GM12891 (cell line): ENCODE measurements around the gene IL18RAP.

Experiments used
- DNase-seq: peaks from one replicate; pipeline ENCODE4 v3.0.0; 2011; ENCODE audit warnings: low spot score; ENCODE audit not compliant: insufficient read length
- FAIRE-seq: peaks from 2 replicates; lab custom pipeline; 2011; peaks lifted over from hg19 to GRCh38; lab: Jason Lieb, UNC
- PAX5 ChIP-seq: IDR thresholded peaks from 2 replicates; pipeline ENCODE4 v1.6.1; 2011; ENCODE audit warnings: low read length, moderate library complexity, mild to moderate bottlenecking; ENCODE audit not compliant: insufficient read depth, severe bottlenecking
- POLR2A ChIP-seq: IDR thresholded peaks from 2 replicates; pipeline ENCODE4 v1.6.1; 2011; ENCODE audit warnings: low read depth, low read length, control low read depth
- POLR2AphosphoS5 ChIP-seq: IDR thresholded peaks from 2 replicates; pipeline ENCODE4 v1.6.1; 2011; ENCODE audit warnings: low read depth, low read length, control low read depth
- POU2F2 ChIP-seq: IDR thresholded peaks from 2 replicates; pipeline ENCODE4 v1.6.1; 2011; ENCODE audit warnings: low read depth, mild to moderate bottlenecking, control low read depth, low read length, moderate library complexity
- SPI1 ChIP-seq: IDR thresholded peaks from 2 replicates; pipeline ENCODE4 v1.6.1; 2011; ENCODE audit warnings: low read depth, low read length, control low read depth
- TAF1 ChIP-seq: IDR thresholded peaks from 2 replicates; pipeline ENCODE4 v1.6.1; 2011; ENCODE audit warnings: low read depth, low read length, control low read depth

Gene IL18RAP

DNA sequence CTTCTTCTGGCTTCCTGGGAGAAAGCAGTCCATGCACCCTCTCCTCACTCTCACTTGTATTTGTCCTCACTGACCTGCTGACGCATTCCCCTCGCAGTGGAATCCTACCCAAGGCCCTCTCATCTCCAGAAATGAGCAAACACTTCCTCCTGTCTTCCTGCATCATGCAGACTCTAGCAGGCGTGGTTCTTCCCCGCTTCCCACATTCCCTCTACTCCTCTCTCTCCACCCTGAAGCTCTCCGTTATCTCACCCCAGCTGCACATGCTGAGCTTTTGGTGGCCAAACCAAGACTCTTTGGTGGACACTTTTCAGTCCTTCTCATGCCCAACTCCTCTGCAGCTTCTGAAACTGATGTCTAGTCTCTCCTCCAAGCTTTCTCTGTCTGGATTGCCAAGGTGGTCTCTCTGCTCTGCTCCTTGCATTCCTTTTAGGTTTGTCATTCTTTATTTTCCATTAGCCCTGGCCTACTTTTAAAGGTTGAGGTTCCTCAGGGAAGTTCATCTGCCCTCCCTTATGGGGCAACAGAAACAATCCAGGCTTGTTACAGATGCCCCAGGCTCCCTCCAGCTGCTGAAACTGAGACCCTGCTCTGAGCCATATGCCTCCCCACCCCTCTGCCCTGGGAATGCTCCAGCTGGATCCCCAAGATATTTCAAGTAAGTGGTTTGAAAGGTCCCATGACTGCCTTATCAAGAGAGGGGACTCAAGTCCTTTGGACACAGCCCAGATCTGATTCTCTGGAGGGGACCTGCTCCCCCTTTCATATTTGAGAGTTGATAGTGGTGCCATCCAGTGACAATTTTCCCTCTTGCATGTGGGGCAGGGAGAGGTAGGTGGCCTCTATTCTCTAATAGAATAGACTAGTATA lies 835 bp upstream of the IL18RAP start:
- FAIRE-seq: no peak

DNA sequence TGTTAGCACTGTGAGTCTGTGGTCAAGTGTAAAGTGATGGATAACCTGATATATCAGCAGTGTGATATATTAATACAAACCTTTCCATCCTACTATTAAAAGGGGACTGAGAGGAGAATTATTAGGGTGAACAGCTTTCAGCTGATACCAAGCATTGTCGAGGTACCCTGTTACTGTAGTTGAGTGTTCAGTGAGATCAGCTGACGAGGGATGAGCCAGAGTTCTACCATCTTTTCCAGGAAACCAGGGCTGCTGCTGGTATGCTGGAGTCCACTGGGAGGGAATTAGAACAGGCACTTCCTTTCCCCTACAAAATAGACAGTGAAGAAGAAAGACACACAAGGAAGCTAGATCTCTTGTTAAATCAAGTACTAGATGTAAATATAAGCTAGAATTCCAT lies 408 bp downstream of the IL18RAP start:
- no peak for FAIRE-seq
- TF ChIP-seq TAF1 (no peak), PAX5 (no peak), POU2F2 (no peak), SPI1 (no peak), POLR2A (no peak), POLR2AphosphoS5 (no peak)
- no peak for DNase-seq

More for the DNA sequence above, 835 bp upstream of the IL18RAP start:
- TF ChIP-seq POU2F2 (no peak), TAF1 (no peak), PAX5 (no peak), POLR2AphosphoS5 (no peak), SPI1 (no peak)
- no peak for DNase-seq

DNA sequence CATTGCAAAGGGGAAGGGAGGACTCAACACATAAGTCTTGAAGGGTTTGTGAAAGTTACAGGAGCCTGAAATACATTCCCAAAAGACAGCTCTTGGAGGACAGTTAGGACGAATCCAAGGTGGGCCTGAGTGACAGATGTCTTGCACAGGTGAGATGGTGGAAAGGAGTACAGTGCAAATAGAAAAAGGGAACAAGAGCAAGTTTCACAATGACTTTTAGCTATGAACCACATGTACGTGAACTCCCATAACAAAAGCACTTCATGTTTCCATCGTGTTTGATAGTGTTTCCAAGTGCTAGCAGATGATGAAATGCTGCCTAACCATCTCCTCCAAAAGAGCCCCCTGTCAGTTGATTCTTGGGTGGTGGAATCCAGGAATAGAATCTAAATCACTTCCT lies 1.8 kb downstream of the IL18RAP start:
- no peak for TF ChIP-seq POU2F2
- TF ChIP-seq TAF1: no peak
- peak; percentile 81 for TF ChIP-seq SPI1
- no peak for TF ChIP-seq PAX5
- TF ChIP-seq POLR2A: no peak
- FAIRE-seq: peak; percentile 63

DNA sequence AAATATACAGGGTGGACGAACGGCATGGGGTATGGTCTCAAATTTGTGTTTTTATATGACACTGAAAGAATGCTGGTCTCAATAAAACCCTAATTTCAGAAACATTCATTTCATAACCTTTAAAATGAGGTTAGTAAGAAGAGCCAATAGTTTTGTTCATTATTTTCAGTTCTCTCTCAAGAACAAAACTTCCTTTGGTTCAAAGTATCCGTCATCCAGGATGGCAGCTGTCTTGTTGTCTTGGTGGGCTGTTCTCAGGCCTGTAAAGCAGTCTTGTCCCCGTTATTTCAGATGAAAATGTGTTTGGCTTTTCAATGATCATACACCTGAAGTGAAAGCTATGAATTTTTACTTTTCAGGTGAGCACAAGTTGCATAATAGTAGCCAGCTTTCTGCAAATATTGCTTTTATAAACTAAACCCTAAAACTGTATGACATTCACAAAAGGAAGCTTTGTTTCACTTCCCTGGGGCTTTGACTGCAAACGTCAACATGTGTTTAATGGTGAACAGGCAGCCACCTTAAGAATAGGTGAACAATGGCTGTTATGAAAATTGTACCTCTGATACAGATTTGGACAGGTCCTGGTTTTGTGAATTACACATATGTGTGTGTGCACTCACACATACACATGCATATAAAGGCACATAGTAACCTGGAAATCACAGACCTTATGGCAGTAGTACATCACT lies 2.6 kb downstream of the IL18RAP start:
- peak; percentile 63 for TF ChIP-seq SPI1
- no peak for TF ChIP-seq PAX5
- no peak for FAIRE-seq
- DNase-seq: no peak

More for the DNA sequence above, 1.8 kb downstream of the IL18RAP start:
- DNase-seq: no peak

DNA sequence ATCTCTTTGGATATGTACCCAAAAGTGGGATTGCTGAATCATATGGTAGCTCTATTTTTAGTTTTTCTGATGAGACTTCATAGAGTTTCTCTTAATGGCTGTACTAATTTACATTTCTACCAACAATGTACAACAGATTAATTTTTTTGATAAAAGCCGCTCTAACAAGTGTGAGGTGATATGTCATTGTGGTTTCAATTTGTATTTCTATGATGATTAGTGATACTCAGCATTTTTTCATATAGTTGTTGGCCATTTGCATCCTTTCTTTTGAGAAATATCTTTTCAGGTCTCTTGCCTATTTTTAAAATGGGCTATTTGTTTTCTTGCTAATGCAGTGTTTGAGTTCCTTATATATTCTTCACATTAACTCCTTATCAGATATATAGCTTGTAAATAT lies 4.3 kb downstream of the IL18RAP start:
- no peak for FAIRE-seq
- no peak for DNase-seq
- TF ChIP-seq SPI1 (no peak), POLR2A (no peak), POU2F2 (no peak), POLR2AphosphoS5 (no peak), PAX5 (no peak), TAF1 (no peak)

DNA sequence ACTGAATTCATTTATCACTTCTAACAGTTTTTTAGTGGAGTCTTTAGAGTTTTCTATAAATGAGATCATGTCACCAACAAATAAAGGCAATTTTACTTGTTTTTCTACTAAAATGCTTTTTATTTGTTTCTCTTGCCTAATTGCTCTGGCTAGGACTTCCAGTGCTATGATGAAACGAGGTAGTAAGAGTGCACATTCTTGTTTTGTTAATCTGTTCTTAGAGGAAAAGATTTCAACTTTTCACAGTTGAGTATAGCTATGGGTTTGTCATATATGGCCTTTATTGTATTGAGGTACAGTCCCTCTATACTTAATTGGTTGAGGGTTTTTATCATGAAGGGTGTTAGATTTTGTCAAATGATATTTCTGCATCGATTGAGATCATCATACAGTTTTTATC lies 5.6 kb downstream of the IL18RAP start:
- TF ChIP-seq POLR2A: no peak
- TF ChIP-seq SPI1: no peak
- TF ChIP-seq POLR2AphosphoS5: no peak
- TF ChIP-seq POU2F2: no peak
- no peak for TF ChIP-seq TAF1
- TF ChIP-seq PAX5: no peak
- no peak for FAIRE-seq
- DNase-seq: no peak

DNA sequence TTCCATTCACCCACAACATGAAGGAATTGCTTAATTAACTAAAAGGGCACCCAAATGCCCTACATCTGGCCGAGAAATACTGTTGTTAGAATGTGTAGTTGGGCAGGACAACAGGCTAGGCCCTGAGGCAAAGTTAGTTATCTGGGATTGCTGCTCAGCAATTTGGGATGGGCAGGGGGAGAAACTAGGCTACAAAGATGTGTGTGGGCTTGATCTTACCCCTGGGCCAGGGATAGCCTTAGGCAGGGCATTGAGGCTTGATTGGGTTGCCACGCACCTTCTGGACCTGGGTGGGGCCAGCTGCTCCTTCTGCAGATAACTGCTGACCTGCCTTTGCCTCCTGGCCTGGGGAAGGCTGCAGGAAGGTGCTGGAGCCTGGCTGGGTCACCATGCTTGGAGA lies 9.4 kb downstream of the IL18RAP start:
- FAIRE-seq (no peak), DNase-seq (no peak)
- TF ChIP-seq TAF1 (no peak), POLR2A (no peak), POU2F2 (no peak), POLR2AphosphoS5 (no peak), PAX5 (no peak), SPI1 (no peak)

DNA sequence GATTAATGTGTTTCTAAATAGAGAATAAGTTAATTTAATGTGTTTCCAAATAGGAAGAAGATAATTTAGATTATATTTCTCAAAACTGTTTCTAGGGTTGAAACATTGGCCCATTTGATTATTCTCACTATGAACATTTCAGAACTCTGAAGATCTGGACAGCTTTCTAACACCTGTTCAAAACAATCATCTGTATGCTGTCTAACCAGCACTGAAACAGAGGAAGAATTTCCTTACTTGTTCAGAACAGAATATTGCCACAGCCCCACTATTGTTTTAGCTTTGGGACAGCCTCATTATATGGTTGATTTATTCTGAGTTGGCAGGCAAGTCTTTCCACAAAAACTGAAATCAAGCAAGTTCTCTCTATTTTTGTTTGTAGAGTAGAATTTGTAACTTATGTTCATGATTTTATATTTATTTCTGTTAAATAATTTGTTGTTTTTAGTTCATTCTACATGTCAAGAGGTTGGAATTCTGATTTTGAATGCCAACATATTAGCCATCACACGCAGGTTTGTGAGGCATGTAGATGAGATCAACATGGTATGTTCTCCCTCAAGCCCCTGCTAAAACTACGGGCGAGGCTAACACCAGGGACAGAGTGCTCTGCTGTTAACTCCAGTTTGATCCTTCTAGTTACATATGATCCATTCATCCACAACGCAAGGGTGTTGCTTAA lies 11.2 kb downstream of the IL18RAP start:
- FAIRE-seq: no peak
- no peak for DNase-seq
- no peak for TF ChIP-seq POU2F2

DNA sequence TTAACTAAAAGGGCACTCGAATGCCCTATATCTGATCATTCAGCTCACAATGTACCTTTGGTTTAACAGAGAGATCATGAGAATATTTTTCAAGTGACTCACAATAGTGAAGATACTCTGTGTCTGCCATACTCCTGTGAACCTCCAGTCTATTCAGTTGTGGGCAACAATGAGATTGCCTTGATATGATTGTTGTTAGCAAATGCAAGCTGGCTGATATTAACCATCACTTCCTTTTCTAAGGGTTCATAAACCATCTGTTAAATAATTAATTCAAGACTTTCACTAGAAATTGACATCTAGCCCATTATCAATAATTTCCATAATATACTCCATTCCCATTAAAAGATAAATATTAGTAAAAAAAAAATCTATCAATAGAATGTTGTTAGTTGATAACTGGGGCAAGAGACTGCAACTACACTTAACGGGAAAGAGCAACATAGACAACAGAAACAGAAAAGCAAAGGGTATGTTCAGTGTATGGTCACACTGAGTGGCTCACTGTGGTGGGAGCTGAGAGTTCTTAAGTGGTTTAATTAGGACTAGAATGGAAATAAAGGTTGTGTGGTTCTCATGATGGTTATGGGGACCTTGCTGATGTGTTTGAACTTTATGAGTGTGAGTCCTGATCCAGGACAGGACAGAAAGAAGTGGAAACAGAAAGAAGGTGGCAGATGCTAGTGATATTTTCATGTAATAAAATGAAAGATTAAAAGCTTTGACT lies 11.9 kb downstream of the IL18RAP start:
- DNase-seq: no peak
- no peak for FAIRE-seq
- TF ChIP-seq SPI1: no peak
- TF ChIP-seq POU2F2: no peak
- TF ChIP-seq POLR2AphosphoS5: no peak
- TF ChIP-seq TAF1: no peak
- no peak for TF ChIP-seq PAX5
- no peak for TF ChIP-seq POLR2A
